ENCODE measurements around the gene LMCD1.

The LMCD1 gene

GRCh38 chr3:8596321-8597218, 94.9 kb downstream of the LMCD1 start:
- DNase-seq = no peak

GRCh38 chr3:8597219-8597853, 95.7 kb downstream of the LMCD1 start:
- no peak for DNase-seq

GRCh38 chr3:8599146-8599545, 97.5 kb downstream of the LMCD1 start:
- no peak for DNase-seq

GRCh38 chr3:8600457-8600856, 98.8 kb downstream of the LMCD1 start:
- DNase-seq = no peak

- DNase-seq = no peak
Observed at GRCh38 chr3:8603115-8603710, 101.6 kb downstream of the LMCD1 start.

- DNase-seq = no peak
Observed at GRCh38 chr3:8604006-8604405, 102.4 kb downstream of the LMCD1 start.

GRCh38 chr3:8604988-8605387, 103.4 kb downstream of the LMCD1 start:
- no peak for DNase-seq

GRCh38 chr3:8606701-8607231, 105.1 kb downstream of the LMCD1 start:
- no peak for DNase-seq

GRCh38 chr3:8607234-8608040, 105.8 kb downstream of the LMCD1 start:
- no peak for DNase-seq

- DNase-seq = no peak
Observed at GRCh38 chr3:8608041-8608790, 106.6 kb downstream of the LMCD1 start.

- DNase-seq = no peak
Observed at GRCh38 chr3:8608791-8609467, 107.3 kb downstream of the LMCD1 start.

GRCh38 chr3:8610951-8611350, 109.3 kb downstream of the LMCD1 start:
- no peak for DNase-seq

- DNase-seq = no peak
Observed at GRCh38 chr3:8617921-8618320, 116.3 kb downstream of the LMCD1 start.

GRCh38 chr3:8618950-8619349, 117.3 kb downstream of the LMCD1 start:
- DNase-seq = no peak

- DNase-seq = no peak
Observed at GRCh38 chr3:8619548-8619947, 117.9 kb downstream of the LMCD1 start.

GRCh38 chr3:8621141-8621540, 119.5 kb downstream of the LMCD1 start:
- no peak for DNase-seq

- no peak for DNase-seq
Observed at GRCh38 chr3:8621872-8622271, 120.2 kb downstream of the LMCD1 start.

- DNase-seq = peak; percentile 54
Observed at GRCh38 chr3:8622873-8623691, 121.5 kb downstream of the LMCD1 start.

- DNase-seq = no peak
Observed at GRCh38 chr3:8623741-8624140, 122.1 kb downstream of the LMCD1 start.

Data from CD4-positive, alpha-beta T cell treated with Interleukin-17A for 1 hour (primary cell).